ENCODE data around the gene KSR1. TPM values are rescaled to one million over a fixed set of nuclear protein-coding genes. Genes with fewer than 3 reads are reported as not detected.

KSR1 gene
- total RNA-seq, 2 experiments from 2014 or later, result 19.4 to 25.3 TPM

DNA sequence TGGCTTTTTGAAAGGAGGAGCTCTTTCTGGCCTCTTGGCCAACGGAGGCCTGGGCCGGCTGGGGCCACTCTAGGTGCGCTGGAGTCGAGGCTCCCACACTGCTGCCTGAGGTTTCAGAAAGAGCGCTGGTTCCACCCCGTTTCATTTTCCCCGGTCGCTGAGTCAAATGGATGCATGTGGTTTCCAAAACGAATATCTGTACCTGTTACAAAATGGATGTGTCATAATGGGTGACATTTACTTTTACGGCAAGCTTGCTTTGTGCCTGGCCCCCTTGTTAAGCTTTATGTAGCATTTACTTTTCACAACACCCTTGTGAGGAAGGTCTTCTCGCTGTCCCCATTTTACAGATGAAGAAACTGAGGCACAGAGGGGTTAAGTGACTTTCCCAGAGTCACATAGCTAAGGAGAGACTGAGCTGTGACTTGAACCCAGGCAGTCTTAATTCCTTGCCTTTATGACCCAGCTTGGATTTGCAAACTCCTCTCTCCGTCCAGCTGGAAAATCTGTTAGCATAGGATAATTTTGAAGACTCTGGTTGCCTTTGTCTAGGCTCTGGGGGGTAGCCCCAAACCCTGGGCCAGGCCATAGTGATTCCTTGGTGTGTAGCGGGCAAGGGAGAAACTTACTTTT, 10.6 kb downstream of the KSR1 start:
- Mint-ChIP-seq H3K9me3 (no peaks in the 10 kb centered on the region), H3K27ac (peak overlapping the region; percentile 72), H3K4me1 (ENCODE audit: low read depth) (peaks cover 61% of the 10 kb centered on the region), H3K27me3 (no peaks in the 10 kb centered on the region), H3K4me3 (peak overlapping the region; percentile 80), H3K36me3 (ENCODE audit: low read depth) (no peaks in the 10 kb centered on the region)
- Histone ChIP-seq H3K27ac (ENCODE audit: low read depth in 1 of 2, low read length in 2 of 2) (no peak overlapping the region), H3K27me3 (ENCODE audit: control insufficient read depth in 1 of 2, insufficient read depth in 2 of 2, low read length in 2 of 2) (no peaks in the 10 kb centered on the region), H3K4me1 (ENCODE audit: insufficient read depth, low read length) (peaks cover 35% of the 10 kb centered on the region), H3K36me3 (ENCODE audit: insufficient read depth, low read length) (no peaks in the 10 kb centered on the region), H3K4me3 (ENCODE audit: low read length) (peak overlapping the region; percentile 32), H3K9me3 (ENCODE audit: control insufficient read depth in 1 of 2, insufficient read depth in 1 of 2, low read length in 2 of 2) (no peaks in the 10 kb centered on the region)
- intact Hi-C loops (cut with DNase I, micrococcal nuclease), result no loop called here
- TF ChIP-seq, protein P1, sequence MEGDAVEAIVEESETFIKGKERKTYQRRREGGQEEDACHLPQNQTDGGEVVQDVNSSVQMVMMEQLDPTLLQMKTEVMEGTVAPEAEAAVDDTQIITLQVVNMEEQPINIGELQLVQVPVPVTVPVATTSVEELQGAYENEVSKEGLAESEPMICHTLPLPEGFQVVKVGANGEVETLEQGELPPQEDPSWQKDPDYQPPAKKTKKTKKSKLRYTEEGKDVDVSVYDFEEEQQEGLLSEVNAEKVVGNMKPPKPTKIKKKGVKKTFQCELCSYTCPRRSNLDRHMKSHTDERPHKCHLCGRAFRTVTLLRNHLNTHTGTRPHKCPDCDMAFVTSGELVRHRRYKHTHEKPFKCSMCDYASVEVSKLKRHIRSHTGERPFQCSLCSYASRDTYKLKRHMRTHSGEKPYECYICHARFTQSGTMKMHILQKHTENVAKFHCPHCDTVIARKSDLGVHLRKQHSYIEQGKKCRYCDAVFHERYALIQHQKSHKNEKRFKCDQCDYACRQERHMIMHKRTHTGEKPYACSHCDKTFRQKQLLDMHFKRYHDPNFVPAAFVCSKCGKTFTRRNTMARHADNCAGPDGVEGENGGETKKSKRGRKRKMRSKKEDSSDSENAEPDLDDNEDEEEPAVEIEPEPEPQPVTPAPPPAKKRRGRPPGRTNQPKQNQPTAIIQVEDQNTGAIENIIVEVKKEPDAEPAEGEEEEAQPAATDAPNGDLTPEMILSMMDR (IDR thresholded peaks at IDR 0.05), result no peak
- peak; percentile 81 for ATAC-seq (ENCODE audit: poor library complexity)
- ChIA-PET POLR2A (interaction anchor here (3.2 kb wide), 1 partner anchor 11 kb away, joined by 21 read pairs; the partner anchor contains the start of gene KSR1), CTCF (interaction anchor here (3.6 kb wide), 1 partner anchor 10 kb away, joined by 16 read pairs; the partner anchor contains the start of gene KSR1)
- peak in 10 of 14 experiments; percentile 9 to 70 (median 40) for DNase-seq

GRCh38 chr17:27469256-27469655, 13.0 kb downstream of the KSR1 start:
- no peak overlapping the region for H3K4me3 Mint-ChIP-seq

GRCh38 chr17:27471321-27472269, 15.3 kb downstream of the KSR1 start:
- peak; percentile 68 for ATAC-seq (ENCODE audit: poor library complexity)
- Mint-ChIP-seq H3K4me1 (ENCODE audit: low read depth) (peaks cover 72% of the 10 kb centered on the region), H3K27ac (peak overlapping the region; percentile 95), H3K36me3 (ENCODE audit: low read depth) (no peaks in the 10 kb centered on the region), H3K9me3 (no peaks in the 10 kb centered on the region), H3K27me3 (no peaks in the 10 kb centered on the region), H3K4me3 (peak overlapping the region; percentile 26)
- POLR2A ChIA-PET, result interaction anchor here (1.2 to 5.0 kb wide), 2 partner anchors 10 to 15 kb away, joined by 4 to 29 read pairs; partner anchors contain the start of gene KSR1
- Histone ChIP-seq H3K9me3 (ENCODE audit: control insufficient read depth in 1 of 2, insufficient read depth in 1 of 2, low read length in 2 of 2) (no peaks in the 10 kb centered on the region), H3K4me1 (ENCODE audit: insufficient read depth, low read length) (peaks cover 65% of the 10 kb centered on the region), H3K4me3 (ENCODE audit: low read length) (no peak overlapping the region), H3K27me3 (ENCODE audit: control insufficient read depth in 1 of 2, insufficient read depth in 2 of 2, low read length in 2 of 2) (no peaks in the 10 kb centered on the region), H3K27ac (ENCODE audit: low read depth in 1 of 2, low read length in 2 of 2) (peak overlapping the region in 1 of 2 donors; percentile 50), H3K36me3 (ENCODE audit: insufficient read depth, low read length) (no peaks in the 10 kb centered on the region)
- TF ChIP-seq, protein P1 (IDR thresholded peaks at IDR 0.05), result no peak
- intact Hi-C loops (cut with DNase I, micrococcal nuclease), result loop anchor here in 1 of 2 experiments (2.0 kb wide), 1 partner anchor 15 kb away; the partner anchor contains the start of gene KSR1
- CTCF ChIA-PET, result interaction anchor here (1.1 to 3.6 kb wide), 2 partner anchors 9 to 15 kb away, joined by 3 to 29 read pairs; partner anchors contain the start of gene KSR1
- peak in 13 of 14 experiments; percentile 32 to 86 (median 46) for DNase-seq

More at GRCh38 chr17:27469256-27469655, 13.0 kb downstream of the KSR1 start:
- no peak for DNase-seq
- Histone ChIP-seq H3K36me3 (ENCODE audit: insufficient read depth, low read length) (no peaks in the 10 kb centered on the region), H3K4me1 (ENCODE audit: insufficient read depth, low read length) (peaks cover 50% of the 10 kb centered on the region), H3K9me3 (ENCODE audit: control insufficient read depth in 1 of 2, insufficient read depth in 1 of 2, low read length in 2 of 2) (no peaks in the 10 kb centered on the region), H3K27ac (ENCODE audit: low read depth in 1 of 2, low read length in 2 of 2) (no peak overlapping the region), H3K4me3 (ENCODE audit: low read length) (no peak overlapping the region), H3K27me3 (ENCODE audit: control insufficient read depth in 1 of 2, insufficient read depth in 2 of 2, low read length in 2 of 2) (no peaks in the 10 kb centered on the region)
- TF ChIP-seq, protein P1 (IDR thresholded peaks at IDR 0.05), result no peak
- no peaks in the 10 kb centered on the region for H3K36me3 Mint-ChIP-seq (ENCODE audit: low read depth)
- peak overlapping the region; percentile 8 for H3K27ac Mint-ChIP-seq
- ChIA-PET CTCF (no interaction called here), POLR2A (interaction anchor here (3.2 kb wide), 1 partner anchor 14 kb away, joined by 21 read pairs; the partner anchor contains the start of gene KSR1)
- H3K27me3 Mint-ChIP-seq, result no peaks in the 10 kb centered on the region
- ATAC-seq (ENCODE audit: poor library complexity), result no peak
- no peaks in the 10 kb centered on the region for H3K9me3 Mint-ChIP-seq
- intact Hi-C loops (cut with DNase I, micrococcal nuclease), result no loop called here
- H3K4me1 Mint-ChIP-seq (ENCODE audit: low read depth), result peaks cover 66% of the 10 kb centered on the region
